ENCODE data around the gene LENG9. TPM values are rescaled to one million over a fixed set of nuclear protein-coding genes. Genes with fewer than 3 reads are reported as not detected.
A peak's percentile ranks its signal among the peaks of the same experiment; 100 is the strongest.
"Not testable (repeated sequence)": the region's sequence is repeated elsewhere in the genome, so short reads cannot be mapped to it uniquely, and the experiment has no call there.

Gene LENG9
- total RNA-seq, 1 donor, result 4.9 TPM

DNA sequence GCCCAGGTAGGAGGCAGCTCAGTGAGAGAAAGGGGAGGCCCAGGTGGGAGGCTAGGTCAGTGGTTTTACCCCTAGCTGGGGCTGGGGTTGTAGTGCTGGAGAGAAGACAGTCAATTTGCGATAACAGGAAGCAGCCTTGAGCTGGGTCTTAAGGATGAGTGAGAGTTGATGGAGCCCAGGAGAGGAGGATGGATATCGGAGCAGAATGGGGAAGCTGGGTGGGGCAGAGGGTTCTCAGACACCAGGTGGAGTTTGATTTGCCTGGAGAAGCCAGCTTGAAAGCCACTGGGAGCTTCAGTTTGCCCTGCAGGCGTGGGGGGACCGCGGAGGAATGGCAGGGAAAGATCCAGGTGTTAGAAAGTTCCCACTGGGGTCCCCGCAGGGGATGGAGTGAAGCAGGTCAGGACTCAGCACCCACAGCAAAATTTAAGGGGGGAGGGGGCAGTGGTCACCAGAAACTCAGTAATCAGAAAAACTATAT lies 10.4 kb upstream of the LENG9 start:
- DNase-seq (ENCODE audit: low read depth), result no peak
- TF ChIP-seq, protein P1, sequence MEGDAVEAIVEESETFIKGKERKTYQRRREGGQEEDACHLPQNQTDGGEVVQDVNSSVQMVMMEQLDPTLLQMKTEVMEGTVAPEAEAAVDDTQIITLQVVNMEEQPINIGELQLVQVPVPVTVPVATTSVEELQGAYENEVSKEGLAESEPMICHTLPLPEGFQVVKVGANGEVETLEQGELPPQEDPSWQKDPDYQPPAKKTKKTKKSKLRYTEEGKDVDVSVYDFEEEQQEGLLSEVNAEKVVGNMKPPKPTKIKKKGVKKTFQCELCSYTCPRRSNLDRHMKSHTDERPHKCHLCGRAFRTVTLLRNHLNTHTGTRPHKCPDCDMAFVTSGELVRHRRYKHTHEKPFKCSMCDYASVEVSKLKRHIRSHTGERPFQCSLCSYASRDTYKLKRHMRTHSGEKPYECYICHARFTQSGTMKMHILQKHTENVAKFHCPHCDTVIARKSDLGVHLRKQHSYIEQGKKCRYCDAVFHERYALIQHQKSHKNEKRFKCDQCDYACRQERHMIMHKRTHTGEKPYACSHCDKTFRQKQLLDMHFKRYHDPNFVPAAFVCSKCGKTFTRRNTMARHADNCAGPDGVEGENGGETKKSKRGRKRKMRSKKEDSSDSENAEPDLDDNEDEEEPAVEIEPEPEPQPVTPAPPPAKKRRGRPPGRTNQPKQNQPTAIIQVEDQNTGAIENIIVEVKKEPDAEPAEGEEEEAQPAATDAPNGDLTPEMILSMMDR (IDR thresholded peaks at IDR 0.05; ENCODE audit: insufficient read depth, low read length), result no peak
- peak overlapping the region; percentile 79 for H3K4me3 ChIP-seq (ENCODE audit: low read depth, low read length)

DNA sequence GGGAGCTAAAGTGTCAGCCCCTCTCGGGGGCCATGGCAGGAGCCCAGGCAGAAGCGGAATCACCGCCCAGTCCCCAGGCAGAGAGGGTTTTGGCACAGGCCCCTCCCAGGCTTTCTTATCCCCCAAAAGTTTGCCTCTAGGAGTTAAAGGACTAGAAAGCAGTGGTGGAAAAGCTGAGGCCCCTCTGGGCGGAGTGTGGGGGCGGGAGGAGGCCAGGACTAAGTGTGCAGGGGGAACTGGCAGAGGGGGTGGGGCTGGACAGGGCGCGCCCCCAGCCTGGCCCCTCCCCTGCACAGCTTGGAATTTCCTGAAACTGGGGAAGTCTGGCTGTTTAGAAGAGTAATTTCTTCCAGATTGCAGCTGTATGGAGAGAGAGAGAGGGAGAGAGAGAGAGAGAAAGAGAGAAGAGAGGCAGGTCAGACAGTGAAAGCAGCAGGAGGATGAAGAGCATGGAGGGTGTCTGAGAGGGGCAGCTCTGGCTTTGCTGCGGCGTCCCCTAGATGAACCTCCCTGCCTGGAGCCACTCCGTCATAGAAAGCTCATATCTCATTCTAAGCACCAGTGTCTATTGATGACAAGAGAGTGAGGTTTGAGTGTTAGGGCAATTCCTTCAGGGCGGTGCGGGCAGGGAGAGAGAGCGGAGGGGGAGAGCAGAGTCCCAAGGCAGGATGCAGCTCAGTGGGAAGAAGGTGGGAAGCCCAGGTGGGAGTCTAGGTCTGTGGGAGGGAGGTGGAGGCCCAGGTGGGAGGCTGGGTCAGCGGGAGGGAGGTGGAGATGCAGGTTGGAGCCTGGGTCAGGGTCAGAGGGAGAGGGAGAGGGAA lies 9.7 kb upstream of the LENG9 start, which contains the start of gene CDC42EP5:
Gene CDC42EP5, minus strand, starts transcription at position 226 of the 821 bp plus-strand sequence. CDS start 7,749 bp downstream, outside the sequence.
- DNase-seq (ENCODE audit: low read depth), result peak; percentile 89
- TF ChIP-seq, protein P1 (IDR thresholded peaks at IDR 0.05; ENCODE audit: insufficient read depth, low read length), result no peak

DNA sequence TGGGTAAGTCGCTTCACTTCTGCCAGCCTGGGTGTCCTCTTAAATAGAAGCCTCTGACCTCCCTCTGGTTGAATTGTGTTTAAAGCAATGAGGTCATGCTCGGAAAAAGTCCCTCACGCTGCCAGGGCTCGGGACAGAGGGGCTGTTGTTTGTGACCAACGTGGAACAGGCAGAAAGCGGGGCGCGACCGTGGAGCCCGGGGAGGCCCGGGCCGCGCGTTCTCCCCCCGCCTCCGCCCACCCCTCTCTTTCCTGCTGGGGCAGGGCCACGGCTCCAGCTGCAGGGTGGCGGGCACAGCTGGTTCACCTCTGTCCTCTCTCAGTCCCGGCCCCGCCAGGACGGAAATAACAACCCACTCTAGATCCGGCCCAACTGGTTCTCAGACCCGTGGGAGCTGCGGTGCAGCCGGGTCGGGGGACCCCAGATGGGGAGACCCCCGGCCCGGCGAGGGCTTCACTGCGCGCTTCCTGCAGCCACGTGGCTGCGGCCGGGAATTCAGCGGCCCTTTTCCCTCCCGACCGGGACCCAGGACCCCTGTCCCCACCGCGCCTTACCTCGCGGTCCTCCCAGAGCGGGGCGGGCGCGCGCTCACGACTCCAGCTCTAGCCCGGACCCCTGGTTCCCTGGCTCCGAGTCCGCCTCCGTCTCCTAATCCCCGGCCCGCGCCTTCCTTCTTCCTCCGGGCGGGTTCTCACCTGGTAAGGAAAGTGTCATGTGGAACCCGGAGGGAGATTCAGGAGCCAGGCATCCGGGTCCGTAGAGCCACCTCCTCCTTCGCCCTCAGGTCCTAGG lies 7.6 kb upstream of the LENG9 start:
- H3K4me3 ChIP-seq (ENCODE audit: low read depth, low read length), result peak overlapping the region; percentile 65
- no peak for DNase-seq (ENCODE audit: low read depth)
- TF ChIP-seq, protein P1 (IDR thresholded peaks at IDR 0.05; ENCODE audit: insufficient read depth, low read length), result no peak

More for the DNA sequence above, 9.7 kb upstream of the LENG9 start, which contains the start of gene CDC42EP5:
- peak within 1 kb of the TSS; percentile 79 for H3K4me3 ChIP-seq (ENCODE audit: low read depth, low read length)

DNA sequence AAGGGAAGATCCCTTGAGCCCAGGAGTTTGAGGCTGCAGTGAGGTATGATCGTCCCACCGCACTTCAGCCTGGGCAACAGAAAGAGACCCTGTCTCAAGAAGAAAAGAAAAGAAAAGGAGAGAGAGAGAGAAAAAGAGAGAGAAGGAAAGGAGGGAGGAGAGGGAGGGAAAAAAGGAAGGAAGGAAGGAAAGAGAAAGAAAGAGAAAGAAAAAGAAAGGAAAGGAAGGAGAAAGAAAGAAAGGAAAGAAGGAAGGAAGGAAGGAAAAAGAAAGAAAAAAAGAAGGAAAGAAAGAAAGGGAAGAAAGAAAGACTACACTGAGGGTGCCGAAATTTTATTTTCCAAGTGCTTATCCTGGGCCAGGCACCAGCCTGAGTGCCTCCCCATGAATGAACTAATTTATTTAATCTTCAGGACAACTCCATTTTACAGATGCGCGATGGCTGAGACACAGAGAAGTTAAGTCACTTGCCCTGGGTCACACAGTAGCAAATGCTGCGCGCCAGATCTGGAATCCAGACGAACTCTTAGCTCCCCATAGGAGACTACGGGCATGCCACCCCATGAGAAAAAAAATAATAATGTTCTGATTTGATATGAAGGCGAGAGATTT lies 6.8 kb upstream of the LENG9 start:
- DNase-seq (ENCODE audit: low read depth), result no peak
- TF ChIP-seq, protein P1 (IDR thresholded peaks at IDR 0.05; ENCODE audit: insufficient read depth, low read length), result no peak
- H3K4me3 ChIP-seq (ENCODE audit: low read depth, low read length), result peak overlapping the region; percentile 65

DNA sequence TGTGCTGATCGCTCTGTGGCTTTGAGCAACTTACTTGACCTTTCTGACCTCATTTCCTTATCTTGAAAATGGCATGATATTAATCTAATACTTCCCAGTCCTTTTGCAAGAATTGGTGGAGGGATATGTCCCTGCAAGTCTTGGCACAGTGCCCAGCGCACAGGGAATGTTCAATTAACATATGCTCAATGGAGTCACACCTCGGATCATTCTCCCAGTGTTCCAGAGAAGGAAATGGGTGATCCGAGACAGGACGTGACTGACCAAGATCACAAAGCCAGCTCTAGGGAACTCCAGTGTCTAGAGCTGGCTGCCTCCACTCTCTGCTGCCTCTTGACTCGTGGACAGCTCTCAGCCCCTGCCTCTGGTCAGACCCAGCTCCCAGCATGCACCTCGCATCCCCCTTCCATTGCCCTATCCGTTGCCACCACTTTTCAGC lies 5.9 kb upstream of the LENG9 start:
- no peak for DNase-seq (ENCODE audit: low read depth)
- no peak overlapping the region for H3K4me3 ChIP-seq (ENCODE audit: low read depth, low read length)
- TF ChIP-seq, protein P1 (IDR thresholded peaks at IDR 0.05; ENCODE audit: insufficient read depth, low read length), result no peak

DNA sequence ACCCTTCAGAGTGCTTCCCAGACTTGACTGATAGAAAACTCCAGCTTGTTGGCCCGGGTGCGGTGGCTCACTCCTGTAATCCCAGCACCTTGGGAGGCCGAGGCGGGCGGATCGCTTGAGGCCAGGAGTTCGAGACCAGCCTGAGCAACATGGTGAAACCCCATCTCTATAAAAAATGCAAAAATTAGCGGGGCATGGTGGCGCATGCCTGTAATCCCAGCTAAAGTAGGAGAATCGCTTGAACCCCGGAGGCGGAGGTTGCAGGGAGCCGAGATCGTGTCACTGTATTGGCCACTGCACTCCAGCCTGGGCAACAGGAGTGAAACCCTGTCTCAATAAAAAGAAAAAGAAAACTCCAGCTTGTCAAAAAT lies 2.5 kb upstream of the LENG9 start:
- DNase-seq (ENCODE audit: low read depth); H3K4me3 ChIP-seq (ENCODE audit: low read depth, low read length): not testable (repeated sequence)
